T-helper 2 cell (primary cell): Measurements from ENCODE around the gene LGALS14.
"Not testable (repeated sequence)": the region's sequence is repeated elsewhere in the genome, so short reads cannot be mapped to it uniquely, and the experiment has no call there.

ENCODE experiments used
- DNase-seq, 5 experiments: peaks; one replicate each; pipeline versions ENCODE4 v3.0.0 to v3.0.0-alpha.2; 2012 to 2022
- total RNA-seq, 2 donors: gene quantifications; one replicate each; lab custom pipeline; 2026; lab: John Stamatoyannopoulos, UW

The LGALS14 gene
- total RNA-seq = 0 to 0.07 reads per million in 2 donors

GRCh38 chr19:39704181-39705044 is at the start of gene LGALS14:
LGALS14 (plus strand) TSS chr19:39704481; CDS start chr19:39704529, 48 bp downstream.
- DNase-seq = peak in 1 of 5 experiments; percentile 45

GRCh38 chr19:39655613-39656012 is 48.7 kb upstream of the LGALS14 start, which contains the start of gene LGALS16:
LGALS16 (plus strand) TSS chr19:39655913; CDS start chr19:39655962, 49 bp downstream.
- no peak for DNase-seq

GRCh38 chr19:39659791-39660190 is 44.5 kb upstream of the LGALS14 start:
- DNase-seq = no peak

- no peak for DNase-seq
These were observed 43.6 kb upstream of the LGALS14 start for GRCh38 chr19:39660661-39661060.

DNA sequence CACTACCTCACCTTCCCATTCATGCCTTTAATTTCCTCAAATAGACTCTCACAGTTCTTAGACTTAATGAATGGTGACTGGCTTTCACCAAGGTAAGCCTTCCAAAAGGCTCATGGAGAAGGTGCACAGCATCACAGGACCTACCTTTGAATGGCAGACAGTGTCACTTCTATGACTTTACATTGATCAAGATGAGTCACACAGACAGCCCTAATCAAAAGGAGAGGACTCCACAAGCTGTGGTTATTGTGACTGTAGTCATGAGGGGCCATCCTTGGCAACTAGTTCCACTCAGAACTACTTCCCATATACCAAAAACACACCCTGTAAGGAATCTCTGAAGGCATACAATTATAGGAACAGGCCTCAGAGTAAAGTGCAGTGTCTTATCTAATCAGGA is 42.7 kb upstream of the LGALS14 start:
- no peak for DNase-seq

DNA sequence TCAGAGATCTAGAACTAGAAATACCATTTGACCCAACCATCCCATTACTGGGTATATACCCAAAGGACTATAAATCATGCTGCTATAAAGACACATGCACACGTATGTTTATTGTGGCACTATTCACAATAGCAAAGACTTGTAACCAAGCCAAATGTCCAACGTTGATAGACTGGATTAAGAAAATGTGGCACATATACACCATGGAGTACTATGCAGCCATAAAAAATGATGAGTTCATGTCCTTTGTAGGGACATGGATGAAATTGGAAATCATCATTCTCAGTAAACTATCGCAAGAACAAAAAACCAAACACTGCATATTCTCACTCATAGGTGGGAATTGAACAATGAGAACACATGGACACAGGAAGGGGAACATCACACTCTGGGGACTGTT is 34.4 kb upstream of the LGALS14 start:
- not testable (repeated sequence) for DNase-seq

DNA sequence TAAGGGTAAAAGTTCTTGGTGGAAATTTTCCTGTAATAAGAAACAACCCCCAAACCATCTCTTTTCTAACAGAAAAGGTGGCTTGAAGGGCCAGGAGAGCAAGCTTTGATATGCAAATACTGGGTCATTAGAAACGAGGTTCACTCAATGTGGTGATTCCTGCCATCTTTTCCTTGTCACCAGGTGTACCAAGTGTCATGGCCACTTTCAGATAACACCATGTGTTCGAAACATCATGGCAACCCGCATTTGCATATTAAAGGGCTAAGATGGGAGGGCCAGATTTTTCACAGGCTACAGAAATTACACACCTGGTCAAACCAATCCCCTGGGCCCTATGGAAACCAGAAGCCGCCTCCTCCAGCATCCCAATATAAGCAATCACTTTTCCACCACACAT is 33.3 kb upstream of the LGALS14 start:
- DNase-seq = no peak

DNA sequence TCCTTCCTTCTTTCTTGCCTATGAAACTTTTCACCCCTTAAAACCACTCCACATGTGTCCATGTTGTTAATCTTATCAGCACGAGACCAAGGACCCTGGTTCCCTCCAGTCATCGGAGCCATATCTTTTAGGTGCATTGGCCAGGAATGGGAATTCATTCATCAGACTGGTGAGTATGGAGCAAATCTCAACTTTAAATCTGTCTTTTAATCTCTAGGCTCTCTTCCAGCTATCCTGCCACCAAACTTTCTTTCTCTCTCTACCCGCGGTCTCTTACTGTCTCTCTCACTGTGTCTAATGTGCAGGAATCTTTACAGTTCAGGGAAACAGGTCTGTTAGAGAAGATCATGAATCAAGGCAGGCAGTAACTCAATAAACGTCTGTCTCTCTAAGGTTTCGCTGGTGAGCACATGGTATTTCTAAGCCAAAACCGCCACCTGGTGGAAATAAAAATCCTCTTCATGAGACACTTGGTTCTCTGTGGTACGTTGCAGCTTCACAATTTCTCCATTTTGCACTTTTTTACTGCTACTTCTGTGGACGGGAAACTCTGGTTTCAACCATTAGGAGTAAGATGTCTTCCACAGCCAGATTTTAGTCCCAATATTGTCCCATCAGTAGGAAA is 32.4 kb upstream of the LGALS14 start:
- peak in 3 of 5 experiments; percentile 9 to 78 (median 19) for DNase-seq

- DNase-seq = no peak
These were observed 31.8 kb upstream of the LGALS14 start for GRCh38 chr19:39672473-39672872.

GRCh38 chr19:39673862-39674261 is 30.4 kb upstream of the LGALS14 start:
- DNase-seq = peak in 1 of 5 experiments; percentile 74

DNA sequence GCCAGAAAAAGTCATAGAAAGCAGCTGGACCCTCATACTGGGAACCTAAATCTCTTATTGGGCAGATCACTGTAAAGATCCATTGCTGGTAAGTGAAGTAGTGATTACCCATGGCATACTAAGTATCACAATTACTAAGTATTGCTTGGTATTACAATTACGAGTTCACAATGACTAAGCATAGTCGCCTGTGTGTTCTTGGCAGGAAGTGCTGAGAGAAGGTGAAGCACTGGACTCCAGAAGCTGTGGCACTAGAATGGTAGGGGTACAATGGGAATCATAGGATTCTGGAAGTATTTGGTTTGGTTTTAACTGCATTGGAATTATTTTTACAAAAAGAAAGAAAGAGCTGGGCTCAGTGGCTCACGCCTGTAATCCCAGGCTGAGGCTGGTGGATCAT is 28.3 kb upstream of the LGALS14 start:
- DNase-seq = peak in 1 of 5 experiments; percentile 89

GRCh38 chr19:39677961-39678889 is 26.1 kb upstream of the LGALS14 start:
- DNase-seq = peak in 1 of 5 experiments; percentile 40

- DNase-seq = peak in 2 of 5 experiments; percentile 47 to 86
These were observed 25.1 kb upstream of the LGALS14 start for GRCh38 chr19:39679056-39679790.

DNA sequence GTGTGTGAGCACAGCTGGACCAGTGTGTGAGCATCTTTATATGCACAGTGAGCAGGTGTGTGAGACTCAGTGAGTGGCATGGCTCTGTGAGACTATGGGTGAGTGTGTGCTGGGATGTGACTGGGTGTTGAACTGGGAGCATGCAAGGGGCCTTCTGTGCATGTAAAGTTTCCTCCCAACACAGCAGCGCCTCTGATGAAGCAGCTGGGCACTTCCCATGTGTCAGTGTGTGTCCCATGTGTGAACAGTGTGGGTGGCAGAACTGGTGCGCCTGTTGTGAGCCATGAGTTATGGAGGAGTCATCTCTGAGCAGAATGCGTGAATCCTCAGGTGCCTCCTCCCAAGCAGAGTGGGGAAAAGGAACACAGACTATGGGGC is 24.5 kb upstream of the LGALS14 start:
- DNase-seq = peak in 1 of 5 experiments; percentile 33

- DNase-seq = no peak
These were observed 23.7 kb upstream of the LGALS14 start for GRCh38 chr19:39680593-39680992.

DNA sequence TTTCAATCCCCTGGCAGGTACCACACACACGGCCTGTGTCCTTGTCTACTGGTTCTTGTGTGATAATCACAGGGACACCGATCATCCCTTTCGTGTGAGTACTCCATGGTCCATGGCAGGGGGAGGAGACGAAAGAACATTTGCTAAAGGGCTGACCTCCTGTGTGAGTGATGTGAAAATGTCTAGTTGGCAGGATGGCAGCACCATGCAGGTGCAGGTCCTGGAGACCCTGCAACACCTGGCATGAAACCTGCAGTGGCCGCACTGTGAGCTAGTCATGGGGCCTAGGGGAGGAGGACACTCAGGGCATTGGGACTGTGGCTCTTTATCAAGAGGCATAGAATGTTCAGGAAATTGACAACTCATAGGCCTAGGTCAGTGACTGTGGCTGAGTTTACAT is 22.9 kb upstream of the LGALS14 start:
- DNase-seq = no peak

GRCh38 chr19:39684267-39684666 is 20.0 kb upstream of the LGALS14 start:
- no peak for DNase-seq

DNA sequence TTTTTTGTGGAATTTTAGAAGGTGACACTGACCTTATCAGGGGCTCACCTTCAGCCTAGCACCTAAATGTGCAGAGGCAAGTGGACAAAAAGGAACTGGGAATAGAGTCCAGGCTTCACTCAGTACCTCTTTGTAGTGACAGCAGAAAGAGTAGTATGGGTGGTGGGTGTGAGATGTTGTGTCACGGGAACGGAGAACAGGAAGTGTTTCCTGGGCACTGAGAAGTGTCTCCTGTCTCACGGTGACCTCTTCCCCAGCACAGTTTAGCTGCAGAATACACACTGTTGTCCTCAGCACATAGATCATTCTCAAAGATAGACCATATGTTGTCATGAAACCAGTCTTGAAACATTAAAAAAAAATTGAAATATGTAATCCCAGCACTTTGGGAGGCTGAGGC is 17.5 kb upstream of the LGALS14 start:
- no peak for DNase-seq

- DNase-seq = not testable (repeated sequence)
These were observed 15.6 kb upstream of the LGALS14 start for GRCh38 chr19:39688637-39689036.

GRCh38 chr19:39692166-39692565 is 12.1 kb upstream of the LGALS14 start:
- no peak for DNase-seq

DNA sequence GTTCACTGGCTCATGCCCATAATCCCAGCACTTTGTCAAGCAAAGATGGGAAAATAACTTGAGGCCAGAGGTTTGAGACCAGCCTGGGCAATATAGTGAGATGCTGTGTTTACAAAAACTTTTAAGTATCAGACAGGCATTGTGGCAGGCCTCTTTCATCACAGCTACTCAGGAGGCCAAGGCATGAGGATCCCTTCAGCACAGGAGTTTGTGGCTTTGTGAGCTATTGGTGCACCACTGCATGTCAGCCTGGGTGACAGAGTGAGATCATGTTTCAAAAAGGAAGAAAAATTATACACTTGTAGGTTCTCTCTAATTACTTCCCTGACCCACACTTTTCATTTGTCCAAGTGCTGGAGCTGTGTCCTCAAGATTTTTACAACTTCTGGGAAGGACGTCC is 11.5 kb upstream of the LGALS14 start:
- no peak for DNase-seq

GRCh38 chr19:39695759-39696158 is 8.5 kb upstream of the LGALS14 start:
- no peak for DNase-seq
